Type B pancreatic cell (in vitro differentiated cells): ENCODE data around the gene RAB30. TPM values are rescaled to one million over a fixed set of nuclear protein-coding genes. Genes with fewer than 3 reads are reported as not detected.

Source experiments
- DNase-seq: peaks from one replicate; pipeline ENCODE4 v3.0.0; 2021; ENCODE audit warnings: mixed read lengths; ENCODE audit not compliant: unreplicated experiment; ENCODE audit errors: extremely low spot score
- H3K27ac Mint-ChIP-seq: 2 replicates; pipeline ENCODE4 v1.8.0; 2021; ENCODE audit warnings: mild to moderate bottlenecking, mixed read lengths
- H3K27me3 Mint-ChIP-seq: 2 replicates; pipeline ENCODE4 v1.8.0; 2021; ENCODE audit warnings: mixed read lengths
- H3K36me3 Mint-ChIP-seq: 2 replicates; pipeline ENCODE4 v1.8.0; 2021; ENCODE audit warnings: mixed read lengths
- H3K4me1 Mint-ChIP-seq: one replicate; pipeline ENCODE4 v1.8.0; 2021; ENCODE audit warnings: mixed read lengths; ENCODE audit not compliant: unreplicated experiment
- H3K4me3 Mint-ChIP-seq: 2 replicates; pipeline ENCODE4 v1.8.0; 2021; ENCODE audit warnings: mild to moderate bottlenecking, mixed read lengths
- H3K9me3 Mint-ChIP-seq: 2 replicates; pipeline ENCODE4 v1.8.0; 2021; ENCODE audit warnings: mixed read lengths
- CTCF ChIP-seq: fragments of 200-600 bp; sonication (generic); conservative IDR thresholded peaks from 2 replicates; pipeline ENCODE4 v1.5.0; 2021; ENCODE audit warnings: antibody characterized with exemption, mild to moderate bottlenecking
- total RNA-seq: library from RNA; stranded (reverse); gene quantifications from 2 replicates; pipeline ENCODE4 v1.2.1, GENCODE V29; 2021; ENCODE audit warnings: low replicate concordance

Gene RAB30
- total RNA-seq, 1 donor from 2014 or later, result 13.8 TPM

DNA sequence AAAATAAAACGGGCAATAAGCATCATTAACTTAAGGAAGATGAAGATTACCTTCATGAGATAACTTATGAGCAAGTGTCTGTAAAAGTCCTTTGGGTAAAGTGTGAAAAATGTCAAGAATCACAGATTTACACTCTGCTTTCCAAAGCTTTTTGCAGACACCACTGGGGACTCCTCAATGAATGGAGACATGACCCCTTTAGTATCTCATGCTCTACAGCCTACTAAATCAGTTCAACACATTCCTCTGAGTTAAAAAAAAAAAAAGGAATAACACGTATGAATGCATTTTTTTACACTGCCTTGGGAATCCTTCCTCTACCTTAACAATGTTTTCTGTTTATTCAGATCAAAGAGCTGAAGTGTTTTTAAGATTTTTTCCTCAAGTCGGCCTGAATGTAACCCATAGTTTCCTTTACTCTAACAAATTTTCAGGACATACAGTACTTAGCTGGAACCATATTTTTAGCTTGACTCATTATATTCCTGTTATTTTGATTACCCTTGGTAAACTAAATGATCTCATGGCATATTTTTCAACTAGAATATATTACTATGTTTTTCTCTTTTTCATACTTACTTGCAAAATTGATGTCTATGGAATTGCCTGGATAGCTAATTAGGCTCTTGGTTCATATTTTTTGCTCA is 25.9 kb upstream of the RAB30 start:
- TF ChIP-seq CTCF, result no peak
- no peaks in the 10 kb centered on the region for H3K9me3 Mint-ChIP-seq
- peaks cover 4% of the 10 kb centered on the region for H3K4me1 Mint-ChIP-seq
- no peaks in the 10 kb centered on the region for H3K36me3 Mint-ChIP-seq
- no peaks in the 10 kb centered on the region for H3K27me3 Mint-ChIP-seq
- no peak overlapping the region for H3K4me3 Mint-ChIP-seq
- no peak overlapping the region for H3K27ac Mint-ChIP-seq
- DNase-seq, result no peak

DNA sequence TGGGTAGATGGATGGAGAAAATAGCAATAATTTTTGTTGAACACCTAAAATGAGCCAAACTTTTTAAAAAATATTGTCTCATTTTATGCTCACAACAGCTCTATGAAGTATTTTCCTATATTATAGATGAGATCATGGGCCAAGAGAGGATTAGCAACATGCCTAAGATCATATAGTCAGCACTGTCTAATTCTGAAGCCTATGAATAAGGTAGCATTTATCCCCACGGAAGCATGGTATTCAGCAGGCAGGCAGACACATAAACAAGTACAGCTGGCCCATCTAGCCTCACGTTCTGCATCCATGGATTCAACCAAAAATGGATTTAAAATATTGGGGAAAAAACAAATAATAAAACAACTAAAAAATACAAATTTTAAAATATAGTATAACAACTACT is 21.9 kb upstream of the RAB30 start:
- H3K27me3 Mint-ChIP-seq, result no peaks in the 10 kb centered on the region
- H3K9me3 Mint-ChIP-seq, result no peaks in the 10 kb centered on the region
- no peak overlapping the region for H3K4me3 Mint-ChIP-seq
- no peak overlapping the region for H3K27ac Mint-ChIP-seq
- no peak for DNase-seq
- H3K36me3 Mint-ChIP-seq, result no peaks in the 10 kb centered on the region
- TF ChIP-seq CTCF, result no peak
- H3K4me1 Mint-ChIP-seq, result peaks cover 5% of the 10 kb centered on the region

- Mint-ChIP-seq H3K9me3 (no peaks in the 10 kb centered on the region), H3K36me3 (no peaks in the 10 kb centered on the region), H3K27ac (peak overlapping the region; percentile 84)
These were observed 21.0 kb upstream of the RAB30 start for GRCh38 chr11:83092488-83093384.

GRCh38 chr11:83088965-83089364 is 17.3 kb upstream of the RAB30 start:
- Mint-ChIP-seq H3K4me1 (peaks cover 5% of the 10 kb centered on the region), H3K27me3 (no peaks in the 10 kb centered on the region), H3K36me3 (no peaks in the 10 kb centered on the region), H3K9me3 (no peaks in the 10 kb centered on the region), H3K4me3 (no peak overlapping the region), H3K27ac (no peak overlapping the region)
- no peak for TF ChIP-seq CTCF
- DNase-seq, result no peak

More at GRCh38 chr11:83092488-83093384, 21.0 kb upstream of the RAB30 start:
- H3K27me3 Mint-ChIP-seq, result no peaks in the 10 kb centered on the region
- TF ChIP-seq CTCF, result no peak
- no peak for DNase-seq
- peak overlapping the region; percentile 18 for H3K4me3 Mint-ChIP-seq
- H3K4me1 Mint-ChIP-seq, result peaks cover 5% of the 10 kb centered on the region

GRCh38 chr11:83087035-83087434 is 15.3 kb upstream of the RAB30 start:
- peak; percentile 47 for TF ChIP-seq CTCF
- no peak for DNase-seq
- no peaks in the 10 kb centered on the region for H3K27me3 Mint-ChIP-seq
- H3K9me3 Mint-ChIP-seq, result no peaks in the 10 kb centered on the region
- H3K36me3 Mint-ChIP-seq, result no peaks in the 10 kb centered on the region
- H3K4me1 Mint-ChIP-seq, result no peaks in the 10 kb centered on the region
- no peak overlapping the region for H3K27ac Mint-ChIP-seq
- H3K4me3 Mint-ChIP-seq, result no peak overlapping the region
